Measurements from ENCODE around the gene TUBE1. TPM values are rescaled to one million over a fixed set of nuclear protein-coding genes. Genes with fewer than 3 reads are reported as not detected.

The TUBE1 gene
- total and polyA plus RNA-seq, 2 experiments from 2014 or later, result 26.3 to 27.7 TPM

- H3K4me3 Mint-ChIP-seq, result peak overlapping the region; percentile 98
- Histone ChIP-seq H3K27me3 (ENCODE audit: insufficient read depth) (no peaks in the 10 kb centered on the region), H3K9me2 (ENCODE audit: insufficient read depth) (peaks cover 3% of the 10 kb centered on the region; the same call in 1 of the 2 replicates), H3K4me3 (peak overlapping the region; percentile 61), H2AFZ (peak overlapping the region; percentile 64; the same call in 1 of the 2 replicates), H3K4me2 (peak overlapping the region; percentile 75), H3K27ac (ENCODE audit: low read depth) (peak overlapping the region; percentile 62), H3K36me3 (ENCODE audit: insufficient read depth) (no peaks in the 10 kb centered on the region), H3F3A (replicated peaks; ENCODE audit: low read depth) (no peaks in the 10 kb centered on the region), H4K20me1 (replicated peaks; ENCODE audit: insufficient read depth) (no peaks in the 10 kb centered on the region), H3K4me1 (ENCODE audit: insufficient read depth) (0 out of 2 replicates have a peak, but pooled peaks cover 3% of the 10 kb centered on the region), H3K79me2 (replicated peaks; ENCODE audit: insufficient read depth) (no peaks in the 10 kb centered on the region)
- H3K27ac Mint-ChIP-seq, result peak overlapping the region; percentile 99
- TF ChIP-seq CTCF (conservative IDR thresholded peaks at IDR 0.05; ENCODE audit: low read depth in 2 of 2) (peak; percentile 96 to 99), POLR2AphosphoS5 (IDR thresholded peaks at IDR 0.05; ENCODE audit: low read depth) (peak; percentile 73), EZH2 (IDR thresholded peaks at IDR 0.05; ENCODE audit: low read depth, unreplicated experiment) (no peak), CREB1 (CRISPR knock-in tag; IDR thresholded peaks at IDR 0.05; ENCODE audit: low read depth) (peak; percentile 83)
- peaks cover 1% of the 10 kb centered on the region for H3K27me3 Mint-ChIP-seq (ENCODE audit: insufficient read depth, low read depth, poor library complexity)
- ATAC-seq (peak; percentile 100), DNase-seq (ENCODE audit: low spot score) (peak; percentile 98)
- H3K36me3 Mint-ChIP-seq (ENCODE audit: low read depth), result no peaks in the 10 kb centered on the region
- peaks cover 6% of the 10 kb centered on the region; the same call in 1 of the 3 replicates for H3K9me3 Mint-ChIP-seq
- peaks cover 15% of the 10 kb centered on the region for H3K4me1 Mint-ChIP-seq
Measured at GRCh38 chr6:112043032-112044007, 44.0 kb downstream of the TUBE1 start.

DNA sequence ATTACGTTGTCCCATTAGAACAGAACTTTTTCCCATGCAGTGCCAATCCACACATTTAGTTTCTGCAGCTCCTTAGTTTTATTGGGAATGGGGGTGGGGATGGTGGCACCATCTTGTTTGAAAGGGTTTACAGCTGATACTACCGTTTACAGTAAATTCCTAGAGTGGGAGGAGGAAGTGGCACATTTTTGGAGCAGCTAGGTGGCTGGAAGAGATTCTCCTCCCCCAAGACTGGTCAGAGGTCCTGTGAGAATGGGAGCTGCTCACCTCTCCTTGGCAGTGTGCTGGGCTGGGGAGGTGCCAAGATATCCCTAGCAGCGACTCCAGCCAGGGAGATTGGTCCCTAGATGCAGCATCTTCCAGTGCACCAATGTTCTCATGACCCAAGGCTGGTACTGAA, 45.7 kb downstream of the TUBE1 start:
- Mint-ChIP-seq H3K4me1 (peaks cover 17% of the 10 kb centered on the region), H3K27me3 (ENCODE audit: insufficient read depth, low read depth, poor library complexity) (peaks cover 1% of the 10 kb centered on the region), H3K36me3 (ENCODE audit: low read depth) (no peaks in the 10 kb centered on the region), H3K27ac (no peak overlapping the region), H3K9me3 (0 out of 3 replicates have a peak, but pooled peaks cover 2% of the 10 kb centered on the region), H3K4me3 (no peak overlapping the region)
- peak overlapping the region; percentile 39; the same call in 1 of the 2 replicates for H2AFZ ChIP-seq
- H4K20me1 ChIP-seq (replicated peaks; ENCODE audit: insufficient read depth), result no peaks in the 10 kb centered on the region
- ATAC-seq (no peak), DNase-seq (ENCODE audit: low spot score) (peak; percentile 34)
- H3F3A ChIP-seq (replicated peaks; ENCODE audit: low read depth), result no peaks in the 10 kb centered on the region
- no peaks in the 10 kb centered on the region for H3K27me3 ChIP-seq (ENCODE audit: insufficient read depth)
- no peak overlapping the region for H3K27ac ChIP-seq (ENCODE audit: low read depth)
- H3K4me3 ChIP-seq, result no peak overlapping the region
- H3K36me3 ChIP-seq (ENCODE audit: insufficient read depth), result no peaks in the 10 kb centered on the region
- 0 out of 2 replicates have a peak, but pooled peaks cover 3% of the 10 kb centered on the region for H3K4me1 ChIP-seq (ENCODE audit: insufficient read depth)
- H3K79me2 ChIP-seq (replicated peaks; ENCODE audit: insufficient read depth), result no peaks in the 10 kb centered on the region
- H3K4me2 ChIP-seq, result no peak overlapping the region
- H3K9me2 ChIP-seq (ENCODE audit: insufficient read depth), result peaks cover 3% of the 10 kb centered on the region; the same call in 1 of the 2 replicates
- TF ChIP-seq CTCF (conservative IDR thresholded peaks at IDR 0.05; ENCODE audit: low read depth in 2 of 2) (no peak), JUNB (IDR thresholded peaks at IDR 0.05; ENCODE audit: unreplicated experiment) (no peak), ZNF462 (CRISPR knock-in tag; IDR thresholded peaks at IDR 0.05) (no peak)
